ENCODE data around the gene MET.

The MET gene

GRCh38 chr7:116730097-116731022 lies 58.4 kb downstream of the MET start:
- Histone ChIP-seq H3K27ac (ENCODE audit: extremely low read depth, low read depth, low read length) (no peak overlapping the region), H3K4me1 (ENCODE audit: control insufficient read depth, insufficient read depth, low read length) (peaks cover 20% of the 10 kb centered on the region), H3K4me3 (ENCODE audit: low read depth, low read length) (no peak overlapping the region), H3K9me3 (ENCODE audit: control insufficient read depth, insufficient read depth, low read depth, low read length) (no peaks in the 10 kb centered on the region), H3K36me3 (ENCODE audit: control insufficient read depth in 2 of 2, insufficient read depth in 1 of 2, low read length in 2 of 2) (peaks cover 0 to 28% of the 10 kb centered on the region in 2 experiments; a peak in 1 of 3 replicates)
- CTCF ChIA-PET = interaction anchor here (0.6 kb wide), 5 partner anchors 43 to 862 kb away, joined by 3 to 5 read pairs (median 3); no protein-coding TSS in a partner anchor
- POLR2A ChIA-PET = interaction anchor here (1.6 kb wide), 1 partner anchor 14 kb away, joined by 4 read pairs; no protein-coding TSS in a partner anchor
- 0 out of 2 replicates have a peak, but pooled peaks have one; percentile 60 for TF ChIP-seq SCRT1 (tag by site-specific recombination; IDR thresholded peaks at IDR 0.05; ENCODE audit: borderline replicate concordance)
- TF ChIP-seq ZNF335 (tag by site-specific recombination; conservative IDR thresholded peaks at IDR 0.05) = no peak
- no peak for TF ChIP-seq PRDM10 (tag by site-specific recombination; IDR thresholded peaks at IDR 0.05)
- no peak for TF ChIP-seq MZF1 (tag by site-specific recombination; IDR thresholded peaks at IDR 0.05; ENCODE audit: borderline replicate concordance)
- no peak for TF ChIP-seq ZNF560 (tag by site-specific recombination; IDR thresholded peaks at IDR 0.05; ENCODE audit: borderline replicate concordance)
- no peak for TF ChIP-seq ZNF350 (tag by site-specific recombination; IDR thresholded peaks at IDR 0.05)
- TF ChIP-seq, protein P1, sequence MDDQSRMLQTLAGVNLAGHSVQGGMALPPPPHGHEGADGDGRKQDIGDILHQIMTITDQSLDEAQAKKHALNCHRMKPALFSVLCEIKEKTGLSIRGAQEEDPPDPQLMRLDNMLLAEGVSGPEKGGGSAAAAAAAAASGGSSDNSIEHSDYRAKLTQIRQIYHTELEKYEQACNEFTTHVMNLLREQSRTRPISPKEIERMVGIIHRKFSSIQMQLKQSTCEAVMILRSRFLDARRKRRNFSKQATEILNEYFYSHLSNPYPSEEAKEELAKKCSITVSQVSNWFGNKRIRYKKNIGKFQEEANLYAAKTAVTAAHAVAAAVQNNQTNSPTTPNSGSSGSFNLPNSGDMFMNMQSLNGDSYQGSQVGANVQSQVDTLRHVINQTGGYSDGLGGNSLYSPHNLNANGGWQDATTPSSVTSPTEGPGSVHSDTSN (CRISPR knock-in tag; IDR thresholded peaks at IDR 0.05) = no peak
- no peak; the same call in 1 of the 2 replicates for TF ChIP-seq ZNF629 (tag by site-specific recombination; IDR thresholded peaks at IDR 0.05)
- no peak for TF ChIP-seq ZNF768 (tag by site-specific recombination; IDR thresholded peaks at IDR 0.05)
- TF ChIP-seq ZNF274 (IDR thresholded peaks at IDR 0.05; ENCODE audit: low read length) = no peak
- no peak for TF ChIP-seq ZNF274 (tag by site-specific recombination; IDR thresholded peaks at IDR 0.05; ENCODE audit: borderline replicate concordance)
- no peak for TF ChIP-seq SP3 (tag by site-specific recombination; IDR thresholded peaks at IDR 0.05)
- no peak; the same call in 1 of the 2 replicates for TF ChIP-seq GLI2 (tag by site-specific recombination; IDR thresholded peaks at IDR 0.05; ENCODE audit: borderline replicate concordance, low read depth)
- peak; percentile 93 for TF ChIP-seq BCL11A (tag by site-specific recombination; IDR thresholded peaks at IDR 0.05; ENCODE audit: low read depth)
- peak; percentile 75; the same call in 1 of the 2 replicates for TF ChIP-seq ZNF621 (tag by site-specific recombination; IDR thresholded peaks at IDR 0.05)
- TF ChIP-seq ZNF521 (tag by site-specific recombination; IDR thresholded peaks at IDR 0.05) = no peak
- TF ChIP-seq ZNF266 (tag by site-specific recombination; IDR thresholded peaks at IDR 0.05; ENCODE audit: low read depth) = no peak
- peak; percentile 41; the same call in 1 of the 2 replicates for TF ChIP-seq SP7 (tag by site-specific recombination; IDR thresholded peaks at IDR 0.05)
- no peak for TF ChIP-seq ZNF311 (tag by site-specific recombination; IDR thresholded peaks at IDR 0.05; ENCODE audit: borderline replicate concordance)
- TF ChIP-seq ZNF677 (tag by site-specific recombination; IDR thresholded peaks at IDR 0.05) = no peak
- no peak for TF ChIP-seq ZNF585B (tag by site-specific recombination; IDR thresholded peaks at IDR 0.05)
- no peak for TF ChIP-seq ZNF658 (tag by site-specific recombination; IDR thresholded peaks at IDR 0.05)
- TF ChIP-seq ZBTB7A (tag by site-specific recombination; IDR thresholded peaks at IDR 0.05; ENCODE audit: low read depth) = no peak
- 0 out of 2 replicates have a peak, but pooled peaks have one; percentile 16 for TF ChIP-seq ZNF404 (tag by site-specific recombination; IDR thresholded peaks at IDR 0.05)
- no peak for TF ChIP-seq ZNF777 (tag by site-specific recombination; IDR thresholded peaks at IDR 0.05; ENCODE audit: borderline replicate concordance)
- TF ChIP-seq ZNF518A (tag by site-specific recombination; conservative IDR thresholded peaks at IDR 0.05; ENCODE audit: low read depth) = no peak

Measured in HEK293 (cell line).